A549 (cell line): Measurements from ENCODE around the gene GOLGA8B.

Experiments used
- CTCF ChIP-seq: fragments of >200 bp; sonication (Bioruptor Twin); formaldehyde crosslinking; IDR thresholded peaks from 3 replicates; pipeline ENCODE4 v1.5.1; 2016
- ELK1 ChIP-seq: fragments of 150-350 bp; IDR thresholded peaks from 2 replicates; pipeline ENCODE4 v1.6.1; 2014; ENCODE audit warnings: low read depth, mild to moderate bottlenecking, low read length
- EP300 ChIP-seq, 2 experiments: fragments of >200 bp; sonication (Bioruptor Twin); formaldehyde crosslinking; IDR thresholded peaks; 2 replicates in 1 of 2; 3 replicates in 1 of 2; pipeline ENCODE4 v1.6.1; 2016 to 2017
- ESRRA ChIP-seq: fragments of 150-350 bp; IDR thresholded peaks from 2 replicates; pipeline ENCODE4 v1.6.1; 2014; ENCODE audit warnings: mild to moderate bottlenecking, low read length, borderline replicate concordance
- JUN ChIP-seq, 2 experiments: fragments of >200 bp; sonication (Bioruptor Twin); formaldehyde crosslinking; IDR thresholded peaks; 2 replicates in 1 of 2; 3 replicates in 1 of 2; pipeline ENCODE4 v1.6.1; 2016 to 2017
- MAX ChIP-seq: IDR thresholded peaks from 2 replicates; pipeline ENCODE4 v1.6.1; 2012
- POLR2A ChIP-seq: IDR thresholded peaks from 2 replicates; pipeline ENCODE4 v1.6.1; 2012; ENCODE audit warnings: mild to moderate bottlenecking, low read length
- SMC3 ChIP-seq: fragments of >200 bp; sonication (Bioruptor Twin); formaldehyde crosslinking; IDR thresholded peaks from 3 replicates; pipeline ENCODE4 v1.6.1; 2018; ENCODE audit warnings: inconsistent platforms

DNA sequence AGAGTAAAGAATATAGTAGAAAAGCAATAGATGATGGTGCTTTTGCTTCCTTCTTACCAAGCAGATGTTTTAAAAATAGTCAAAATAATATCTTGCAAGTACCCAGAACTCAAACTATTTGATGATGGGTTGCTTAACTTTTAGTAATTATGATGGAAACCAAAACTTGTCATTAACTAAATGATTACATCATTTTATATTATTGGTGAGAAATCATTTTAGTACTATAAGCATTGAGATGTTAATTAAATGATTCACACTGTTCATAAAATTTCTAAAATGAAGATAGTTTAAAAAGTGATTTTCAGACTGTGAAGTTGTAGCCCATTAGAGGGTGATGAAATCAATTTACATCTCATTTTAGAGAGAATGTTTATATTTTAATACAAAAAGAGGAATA is 24.4 kb upstream of the GOLGA8B start:
- TF ChIP-seq CTCF: no peak
- TF ChIP-seq ELK1: no peak
- TF ChIP-seq JUN (IDR thresholded peaks at IDR 0.05): no peak
- TF ChIP-seq EP300 (IDR thresholded peaks at IDR 0.05): no peak
- no peak for TF ChIP-seq MAX
- TF ChIP-seq POLR2A: no peak
- TF ChIP-seq ESRRA: no peak
- TF ChIP-seq SMC3: no peak
